HL-60 (cell line): ENCODE measurements around the gene SGSM1.

Experiments used
- SPI1 ChIP-seq: IDR thresholded peaks from 2 replicates; pipeline ENCODE4 v1.6.1; 2012; ENCODE audit warnings: low read depth, mild to moderate bottlenecking, borderline replicate concordance
- TF ChIP-seq, protein P1 (sequence below): IDR thresholded peaks from one replicate; pipeline ENCODE4 v1.5.1; 2011; ENCODE audit warnings: low read length, control low read depth, inconsistent platforms; ENCODE audit not compliant: insufficient read depth

DNA sequence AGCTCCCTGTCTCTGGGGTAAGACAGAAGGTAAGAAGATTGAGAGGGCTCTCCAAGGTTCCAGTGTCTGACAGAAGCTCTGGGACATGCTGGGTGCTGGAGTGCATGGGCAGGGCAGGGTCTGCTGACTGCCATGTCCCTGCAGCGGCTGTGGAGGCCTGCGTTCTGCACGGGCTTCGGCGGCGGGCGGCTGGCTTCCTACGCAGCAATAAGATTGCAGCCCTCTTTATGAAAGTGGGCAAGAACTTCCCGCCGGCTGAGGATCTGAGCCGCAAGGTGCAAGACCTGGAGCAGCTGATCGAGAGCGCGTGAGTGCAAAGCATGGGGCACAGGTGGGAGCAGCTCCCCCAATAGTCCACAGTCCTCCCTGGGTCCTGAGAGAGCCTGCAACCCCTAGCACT is 41.5 kb downstream of the SGSM1 start:
- TF ChIP-seq, protein P1, sequence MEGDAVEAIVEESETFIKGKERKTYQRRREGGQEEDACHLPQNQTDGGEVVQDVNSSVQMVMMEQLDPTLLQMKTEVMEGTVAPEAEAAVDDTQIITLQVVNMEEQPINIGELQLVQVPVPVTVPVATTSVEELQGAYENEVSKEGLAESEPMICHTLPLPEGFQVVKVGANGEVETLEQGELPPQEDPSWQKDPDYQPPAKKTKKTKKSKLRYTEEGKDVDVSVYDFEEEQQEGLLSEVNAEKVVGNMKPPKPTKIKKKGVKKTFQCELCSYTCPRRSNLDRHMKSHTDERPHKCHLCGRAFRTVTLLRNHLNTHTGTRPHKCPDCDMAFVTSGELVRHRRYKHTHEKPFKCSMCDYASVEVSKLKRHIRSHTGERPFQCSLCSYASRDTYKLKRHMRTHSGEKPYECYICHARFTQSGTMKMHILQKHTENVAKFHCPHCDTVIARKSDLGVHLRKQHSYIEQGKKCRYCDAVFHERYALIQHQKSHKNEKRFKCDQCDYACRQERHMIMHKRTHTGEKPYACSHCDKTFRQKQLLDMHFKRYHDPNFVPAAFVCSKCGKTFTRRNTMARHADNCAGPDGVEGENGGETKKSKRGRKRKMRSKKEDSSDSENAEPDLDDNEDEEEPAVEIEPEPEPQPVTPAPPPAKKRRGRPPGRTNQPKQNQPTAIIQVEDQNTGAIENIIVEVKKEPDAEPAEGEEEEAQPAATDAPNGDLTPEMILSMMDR, result no peak
- TF ChIP-seq SPI1, result no peak
